C4-2B (cell line): ENCODE results near the gene MEF2D.

Experiments used
- H3K27ac ChIP-seq: fragments of 450-650 bp; 2 replicates; pipeline ENCODE4 v1.5.1; 2017
- CTCF ChIP-seq: fragments of 450-650 bp; conservative IDR thresholded peaks from 2 replicates; pipeline ENCODE4 v1.5.1; 2017; ENCODE audit warnings: mild to moderate bottlenecking
- ZFX ChIP-seq: fragments of 450-650 bp; IDR thresholded peaks from 2 replicates; pipeline ENCODE4 v1.6.1; 2017

MEF2D gene

GRCh38 chr1:156491151-156491949, 9.2 kb downstream of the MEF2D start:
- no peak overlapping the region for H3K27ac ChIP-seq
- TF ChIP-seq CTCF = no peak
- no peak for TF ChIP-seq ZFX

DNA sequence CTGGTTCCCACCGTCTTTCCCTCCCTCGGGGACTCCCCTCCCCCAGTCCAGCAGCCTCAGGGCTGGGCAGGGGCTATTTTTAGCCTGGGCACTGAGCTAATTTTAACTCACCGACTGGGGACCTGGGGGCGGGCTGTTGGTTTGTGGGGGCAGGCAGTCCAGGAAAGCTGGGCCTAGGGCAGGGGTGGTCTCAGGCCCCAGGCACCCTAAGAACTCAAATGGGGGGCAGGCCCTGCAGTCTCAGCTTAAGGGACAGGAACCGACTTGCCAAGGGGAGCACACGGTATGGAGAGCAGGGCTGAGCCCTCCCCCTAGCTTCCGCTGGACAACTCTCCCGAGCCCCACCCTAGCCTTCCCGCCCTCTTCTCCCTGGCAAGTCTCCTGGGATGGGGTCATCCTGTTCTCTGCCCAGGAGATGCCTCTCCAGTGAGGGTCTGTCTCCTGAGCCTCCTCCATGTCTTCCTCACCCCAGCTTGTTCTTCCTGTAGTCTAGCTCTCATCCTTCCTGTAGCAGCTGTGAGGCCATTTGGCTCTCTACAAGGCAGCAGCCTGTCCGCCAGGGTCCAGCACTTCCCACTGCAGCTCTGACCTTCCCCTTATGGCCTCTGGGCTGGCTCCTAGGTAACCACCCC, 10.1 kb downstream of the MEF2D start:
- no peak overlapping the region for H3K27ac ChIP-seq
- TF ChIP-seq ZFX (no peak), CTCF (no peak)

DNA sequence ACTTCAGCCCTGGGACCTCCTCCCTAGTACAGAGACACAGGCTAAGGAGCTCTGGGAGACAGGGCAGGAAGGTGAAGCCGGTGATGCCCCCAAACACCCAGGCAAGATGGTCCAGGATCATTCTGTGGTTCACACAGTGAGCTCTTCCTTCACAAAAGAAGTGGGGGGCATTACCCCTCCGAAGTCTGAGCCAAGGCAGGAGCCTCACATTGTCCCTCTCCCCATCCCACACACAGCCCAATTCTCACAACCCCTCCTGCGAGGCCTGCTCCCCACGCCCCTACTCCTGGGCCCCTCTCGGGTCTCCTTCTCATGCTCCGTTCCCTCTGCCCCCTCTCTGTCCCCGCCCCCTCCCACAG, 10.7 kb downstream of the MEF2D start:
- no peak for TF ChIP-seq ZFX
- H3K27ac ChIP-seq = no peak overlapping the region

DNA sequence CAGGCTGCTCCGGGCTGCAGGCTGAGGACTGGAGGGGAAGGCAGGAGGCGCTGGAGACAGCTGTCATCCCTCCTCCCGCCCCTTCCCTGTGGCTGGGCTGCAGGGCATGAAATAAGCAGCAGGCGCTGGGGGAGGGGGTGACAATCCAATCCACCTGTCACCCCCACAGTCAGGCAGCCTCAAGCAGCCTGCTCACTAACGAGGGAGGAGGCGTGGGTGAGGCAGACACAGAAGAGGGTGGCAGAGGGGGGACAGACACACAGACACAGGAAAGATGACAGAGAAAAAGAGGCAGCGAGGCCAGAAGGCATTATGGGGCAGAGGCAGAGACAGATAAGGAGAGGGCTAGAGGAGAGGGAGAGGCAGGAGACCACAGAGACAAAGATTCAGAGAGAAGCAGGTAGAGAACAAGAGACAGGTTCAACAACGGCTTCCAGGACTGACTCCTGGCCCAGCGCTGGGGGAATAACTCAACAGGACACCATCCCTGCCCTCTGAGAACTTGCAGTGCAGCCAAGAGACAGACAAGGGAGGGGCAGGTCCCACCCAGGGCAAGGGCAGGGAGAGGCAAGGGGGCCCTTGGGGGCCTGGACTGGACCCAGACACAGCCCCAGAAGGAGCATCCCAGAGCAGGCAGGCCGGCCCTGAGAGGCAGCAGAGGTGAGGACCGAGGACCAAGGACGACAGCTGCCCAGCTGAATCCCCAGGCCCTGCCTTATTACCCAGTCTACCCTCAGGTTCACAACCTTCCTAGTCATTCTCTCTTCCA, 11.2 kb downstream of the MEF2D start:
- TF ChIP-seq CTCF (no peak), ZFX (no peak)
- H3K27ac ChIP-seq = no peak overlapping the region

DNA sequence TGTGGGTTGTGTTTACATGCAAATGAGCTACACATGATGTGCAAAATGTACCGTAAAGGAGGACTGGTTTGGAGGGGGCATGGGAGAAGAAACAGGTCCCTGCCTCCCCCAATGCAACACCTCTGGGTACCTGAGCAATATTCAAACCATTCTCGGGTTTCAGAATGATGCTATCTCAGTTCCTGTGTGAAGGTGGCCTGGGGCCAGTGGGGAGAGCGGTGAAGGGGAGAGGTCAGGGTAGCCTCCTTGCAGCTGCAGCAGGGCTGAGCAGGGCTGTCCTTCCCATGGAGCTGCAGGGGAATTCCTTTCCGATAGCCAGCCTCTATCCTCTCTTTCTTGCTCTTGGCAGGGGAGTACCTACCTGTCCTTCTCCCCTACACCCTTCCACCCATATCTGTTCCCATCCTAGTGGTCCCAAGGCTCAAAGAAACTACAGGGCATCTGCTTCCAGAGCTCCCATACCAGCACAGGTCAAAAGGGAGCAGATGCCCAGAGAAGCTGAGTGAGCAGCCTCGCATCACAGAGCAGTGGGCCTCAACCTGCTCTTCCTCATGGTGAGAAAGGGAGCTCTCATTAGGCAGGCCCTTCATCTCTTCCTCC, 11.9 kb downstream of the MEF2D start:
- no peak overlapping the region for H3K27ac ChIP-seq
- no peak for TF ChIP-seq ZFX
- TF ChIP-seq CTCF = no peak

GRCh38 chr1:156487862-156488261, 12.7 kb downstream of the MEF2D start:
- H3K27ac ChIP-seq = no peak overlapping the region
- TF ChIP-seq ZFX (no peak), CTCF (no peak)

GRCh38 chr1:156486421-156487344, 13.9 kb downstream of the MEF2D start:
- no peak overlapping the region for H3K27ac ChIP-seq
- TF ChIP-seq CTCF (no peak), ZFX (no peak)
